K562 (cell line): Measurements from ENCODE around the gene RGS14. TPM values are rescaled to one million over a fixed set of nuclear protein-coding genes. Genes with fewer than 3 reads are reported as not detected.

Experiments
- IFI16 ChIP-seq: fragments of 250-450 bp; sonication (Bioruptor Pico); IDR thresholded peaks from 2 replicates; pipeline ENCODE4 v2.1.2; 2022; ENCODE audit warnings: mild to moderate bottlenecking, inconsistent platforms
- KDM2B ChIP-seq: fragments of 250-450 bp; sonication (Bioruptor Pico); IDR thresholded peaks from 2 replicates; pipeline ENCODE4 v1.8.0; 2021; ENCODE audit warnings: mild to moderate bottlenecking, moderate library complexity
- MEIS2 ChIP-seq: fragments of 450-650 bp; IDR thresholded peaks from 2 replicates; pipeline ENCODE4 v1.6.1; 2014; ENCODE audit warnings: mild to moderate bottlenecking; ENCODE audit not compliant: partially characterized antibody
- PHF8 ChIP-seq: fragments of 200-600 bp; sonication (generic); IDR thresholded peaks from 2 replicates; pipeline ENCODE4 v1.6.1; 2012; ENCODE audit warnings: mixed run types, mild to moderate bottlenecking, inconsistent platforms, low read length, moderate library complexity, borderline replicate concordance
- POU5F1 ChIP-seq: fragments of 150-350 bp; IDR thresholded peaks from 2 replicates; pipeline ENCODE4 v1.6.1; 2014; ENCODE audit warnings: borderline replicate concordance, low read length, low read depth, mild to moderate bottlenecking; ENCODE audit not compliant: partially characterized antibody
- PPARD ChIP-seq: fragments of 250-450 bp; sonication (Bioruptor Pico); IDR thresholded peaks from 2 replicates; pipeline ENCODE4 v1.8.0; 2022; ENCODE audit warnings: inconsistent platforms, mild to moderate bottlenecking, moderate library complexity
- PRDM10 ChIP-seq: fragments of 450-650 bp; IDR thresholded peaks from 2 replicates; pipeline ENCODE4 v1.6.1; 2018; ENCODE audit not compliant: partially characterized antibody
- TBP ChIP-seq: optimal IDR thresholded peaks from 2 replicates; pipeline ENCODE3; 2011; ENCODE audit warnings: low read depth, low read length, improper control_type of control experiment
- THAP12 ChIP-seq: fragments of 250-450 bp; sonication (Bioruptor Pico); IDR thresholded peaks from 2 replicates; pipeline ENCODE4 v1.9.0; 2021; ENCODE audit warnings: mild to moderate bottlenecking, inconsistent platforms
- ZBED1 ChIP-seq: IDR thresholded peaks from 2 replicates; pipeline ENCODE4 v1.6.1; 2014
- ZNF696 ChIP-seq: fragments of 250-450 bp; sonication (Bioruptor Pico); conservative IDR thresholded peaks from 2 replicates; pipeline ENCODE4 v1.4.0; 2020; ENCODE audit warnings: mild to moderate bottlenecking, moderate library complexity
- polyA plus RNA-seq, 8 experiments: library from polyadenylated mRNA; depleted of rRNA in 4 of 8; stranded (reverse) in 5 of 8; unstranded in 3 of 8; fragments of >200 nt; fragmentation: Nextera tagmentation in 2 of 8; fragmentation: Illumina TruSeq in 1 of 8; extraction: Ambion mirVana in 2 of 8; extraction: Trizol in 1 of 8; gene quantifications; 2 replicates each; pipeline versions ENCODE4 v1.2.1 to v1.2.3, GENCODE V29; 2011 to 2014; ENCODE audit warnings: inconsistent platforms in 1 of 8, missing spikeins in 1 of 8
- total RNA-seq, 7 experiments: library from RNA; depleted of rRNA in 6 of 7; stranded (reverse); fragments of >200 nt in 6 of 7; fragmentation: Illumina TruSeq in 2 of 7; extraction: Trizol in 2 of 7; gene quantifications; 2 replicates each; pipeline versions ENCODE4 v1.2.1 to v1.2.3, GENCODE V29; 2011 to 2021; ENCODE audit warnings: low replicate concordance in 1 of 7
- TF ChIP-seq, protein P1 (sequence below): conservative IDR thresholded peaks from 2 replicates; pipeline ENCODE4 v1.6.1; 2011; ENCODE audit warnings: low read depth, mild to moderate bottlenecking, low read length; ENCODE audit not compliant: control insufficient read depth
- TF ChIP-seq, protein P2 (sequence below): sonication (generic); formaldehyde crosslinking; IDR thresholded peaks from 2 replicates; pipeline ENCODE4 v1.8.0; 2022; ENCODE audit warnings: missing genetic modification reagents, mild to moderate bottlenecking, borderline replicate concordance
- TF ChIP-seq, protein P3 (sequence below): sonication (generic); formaldehyde crosslinking; IDR thresholded peaks from 2 replicates; pipeline ENCODE4 v1.8.0; 2022; ENCODE audit warnings: mild to moderate bottlenecking, missing genetic modification reagents, borderline replicate concordance

The RGS14 gene
- total and polyA plus RNA-seq, 9 of the 15 experiments (the other 6 are each of a cell fraction or from before 2014, with no cell fraction given) = 0.28 to 75.9 (median 34.5) TPM

- no peak for TF ChIP-seq KDM2B (CRISPR knock-in tag)
- no peak for TF ChIP-seq PPARD (CRISPR knock-in tag)
- TF ChIP-seq PRDM10 = peak; percentile 27
- TF ChIP-seq ZNF696 = no peak
- TF ChIP-seq, protein P1, sequence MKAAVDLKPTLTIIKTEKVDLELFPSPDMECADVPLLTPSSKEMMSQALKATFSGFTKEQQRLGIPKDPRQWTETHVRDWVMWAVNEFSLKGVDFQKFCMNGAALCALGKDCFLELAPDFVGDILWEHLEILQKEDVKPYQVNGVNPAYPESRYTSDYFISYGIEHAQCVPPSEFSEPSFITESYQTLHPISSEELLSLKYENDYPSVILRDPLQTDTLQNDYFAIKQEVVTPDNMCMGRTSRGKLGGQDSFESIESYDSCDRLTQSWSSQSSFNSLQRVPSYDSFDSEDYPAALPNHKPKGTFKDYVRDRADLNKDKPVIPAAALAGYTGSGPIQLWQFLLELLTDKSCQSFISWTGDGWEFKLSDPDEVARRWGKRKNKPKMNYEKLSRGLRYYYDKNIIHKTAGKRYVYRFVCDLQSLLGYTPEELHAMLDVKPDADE = 0 out of 2 replicates have a peak, but pooled peaks have one; percentile 9
- no peak for TF ChIP-seq MEIS2
- TF ChIP-seq ZBED1 = no peak
- TF ChIP-seq POU5F1 = no peak
- no peak for TF ChIP-seq THAP12 (CRISPR knock-in tag)
- no peak for TF ChIP-seq TBP
- TF ChIP-seq, protein P2, sequence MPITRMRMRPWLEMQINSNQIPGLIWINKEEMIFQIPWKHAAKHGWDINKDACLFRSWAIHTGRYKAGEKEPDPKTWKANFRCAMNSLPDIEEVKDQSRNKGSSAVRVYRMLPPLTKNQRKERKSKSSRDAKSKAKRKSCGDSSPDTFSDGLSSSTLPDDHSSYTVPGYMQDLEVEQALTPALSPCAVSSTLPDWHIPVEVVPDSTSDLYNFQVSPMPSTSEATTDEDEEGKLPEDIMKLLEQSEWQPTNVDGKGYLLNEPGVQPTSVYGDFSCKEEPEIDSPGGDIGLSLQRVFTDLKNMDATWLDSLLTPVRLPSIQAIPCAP = no peak
- no peak for TF ChIP-seq IFI16
- TF ChIP-seq, protein P3, sequence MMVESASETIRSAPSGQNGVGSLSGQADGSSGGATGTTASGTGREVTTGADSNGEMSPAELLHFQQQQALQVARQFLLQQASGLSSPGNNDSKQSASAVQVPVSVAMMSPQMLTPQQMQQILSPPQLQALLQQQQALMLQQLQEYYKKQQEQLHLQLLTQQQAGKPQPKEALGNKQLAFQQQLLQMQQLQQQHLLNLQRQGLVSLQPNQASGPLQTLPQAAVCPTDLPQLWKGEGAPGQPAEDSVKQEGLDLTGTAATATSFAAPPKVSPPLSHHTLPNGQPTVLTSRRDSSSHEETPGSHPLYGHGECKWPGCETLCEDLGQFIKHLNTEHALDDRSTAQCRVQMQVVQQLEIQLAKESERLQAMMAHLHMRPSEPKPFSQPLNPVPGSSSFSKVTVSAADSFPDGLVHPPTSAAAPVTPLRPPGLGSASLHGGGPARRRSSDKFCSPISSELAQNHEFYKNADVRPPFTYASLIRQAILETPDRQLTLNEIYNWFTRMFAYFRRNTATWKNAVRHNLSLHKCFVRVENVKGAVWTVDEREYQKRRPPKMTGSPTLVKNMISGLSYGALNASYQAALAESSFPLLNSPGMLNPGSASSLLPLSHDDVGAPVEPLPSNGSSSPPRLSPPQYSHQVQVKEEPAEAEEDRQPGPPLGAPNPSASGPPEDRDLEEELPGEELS (CRISPR knock-in tag) = no peak
- peak; percentile 38; the same call in 1 of the 2 replicates for TF ChIP-seq PHF8
These were observed 13.7 kb downstream of the RGS14 start (continued) for GRCh38 chr5:177371120-177372033.
